ENCODE data around the gene MAMDC4.
"Not testable (repeated sequence)": the region's sequence is repeated elsewhere in the genome, so short reads cannot be mapped to it uniquely, and the experiment has no call there.

Gene MAMDC4

DNA sequence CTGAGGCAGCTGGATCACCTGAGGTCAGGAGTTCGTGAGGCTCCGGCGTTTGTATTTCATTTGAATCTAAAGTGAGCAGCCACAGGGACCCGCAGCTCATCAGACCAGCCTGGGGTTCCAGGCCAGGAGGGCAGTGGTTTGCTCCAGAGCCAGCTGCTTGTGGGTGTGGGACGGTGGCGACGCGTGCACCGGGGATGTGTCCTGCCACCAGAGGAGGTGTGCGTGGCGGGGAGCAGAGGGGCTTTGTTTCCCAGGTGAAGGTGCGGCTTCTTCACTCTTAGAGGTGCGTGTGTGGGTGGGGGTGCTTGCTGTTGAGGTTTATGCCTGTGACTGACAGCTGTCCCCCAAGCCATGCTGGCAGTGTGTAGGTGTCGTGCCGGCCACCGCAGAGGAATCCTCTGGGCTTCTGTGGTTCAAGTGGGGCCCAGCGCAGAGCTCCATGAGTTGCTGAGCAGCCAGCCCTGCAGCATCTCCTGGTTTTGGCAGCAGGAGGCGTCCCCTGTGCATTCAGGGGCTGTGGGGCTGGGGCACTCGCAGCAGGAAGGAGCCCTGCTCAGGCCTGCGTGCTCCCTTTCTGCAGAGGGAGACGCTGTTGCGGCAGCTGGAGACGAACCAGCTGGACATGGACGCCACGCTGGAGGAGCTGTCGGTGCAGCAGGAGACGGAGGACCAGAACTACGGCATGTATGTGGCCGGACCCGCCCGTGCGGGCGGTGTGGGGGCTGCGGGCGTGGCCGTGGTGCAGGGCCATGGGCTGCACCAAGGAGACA, 16.8 kb upstream of the MAMDC4 start:
- peaks cover 12% of the 10 kb centered on the region; the same call in 1 of the 2 replicates for H3K36me3 ChIP-seq (ENCODE audit: insufficient read depth, low read length)
- no peaks in the 10 kb centered on the region for H3K79me2 ChIP-seq (ENCODE audit: insufficient read depth, low read length)

DNA sequence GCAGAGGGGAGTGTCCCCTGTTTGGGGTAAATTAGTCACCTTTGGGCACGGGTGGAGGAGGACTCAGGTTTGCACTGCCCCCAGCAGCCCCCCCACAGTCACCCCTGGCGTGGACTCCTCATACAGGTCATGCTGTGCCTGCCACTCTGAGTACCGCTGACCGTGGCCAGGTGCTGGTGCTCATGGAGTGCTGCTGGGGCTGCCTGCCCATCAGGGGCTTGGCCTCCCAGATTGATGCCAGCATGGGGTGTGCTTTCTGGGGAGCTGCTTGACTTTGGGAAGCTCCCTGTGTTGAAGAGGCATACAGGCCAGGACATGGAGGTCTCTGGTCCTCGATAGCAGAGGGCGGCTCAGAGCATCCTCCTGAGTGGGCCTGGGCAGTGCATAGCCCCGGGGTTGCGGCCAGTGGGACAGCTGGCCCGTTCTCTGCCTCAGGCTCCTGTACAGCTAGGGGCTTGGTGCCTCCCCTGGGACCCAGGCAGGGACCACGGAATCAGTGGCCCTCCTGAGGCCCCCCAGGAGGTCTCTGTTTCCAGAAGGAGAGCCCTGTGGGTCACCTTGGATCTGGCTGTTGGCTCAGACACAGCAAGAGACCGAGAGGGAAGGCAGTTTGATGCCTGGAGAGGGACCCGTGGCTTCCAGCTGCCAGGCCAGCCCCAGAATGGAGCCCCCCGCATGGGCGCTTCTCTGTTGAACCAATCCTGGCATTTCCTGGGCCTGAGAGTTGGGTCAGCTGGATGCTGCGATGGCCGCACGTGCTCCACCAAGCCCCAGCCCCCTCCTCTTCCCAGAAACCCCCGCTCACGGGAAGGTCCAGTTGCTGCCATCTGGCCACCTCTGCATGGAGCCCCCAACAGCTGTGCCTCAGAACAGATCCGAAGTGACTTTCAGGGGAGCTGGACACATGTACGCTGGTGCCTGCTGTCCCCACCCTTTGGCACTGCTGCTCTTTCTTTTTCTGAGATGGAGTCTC, 15.9 kb upstream of the MAMDC4 start:
- H3K4me3 ChIP-seq (ENCODE audit: low read length, poor library complexity, severe bottlenecking): no peak overlapping the region
- no peaks in the 10 kb centered on the region for H4K20me1 ChIP-seq (ENCODE audit: insufficient read depth, low read length, poor library complexity, severe bottlenecking)
- H3K9me2 ChIP-seq (replicated peaks; ENCODE audit: low read depth, low read length): no peaks in the 10 kb centered on the region
- no peak for TF ChIP-seq EZH2phosphoT487 (IDR thresholded peaks at IDR 0.05; ENCODE audit: borderline replicate concordance)
- TF ChIP-seq, protein P1, sequence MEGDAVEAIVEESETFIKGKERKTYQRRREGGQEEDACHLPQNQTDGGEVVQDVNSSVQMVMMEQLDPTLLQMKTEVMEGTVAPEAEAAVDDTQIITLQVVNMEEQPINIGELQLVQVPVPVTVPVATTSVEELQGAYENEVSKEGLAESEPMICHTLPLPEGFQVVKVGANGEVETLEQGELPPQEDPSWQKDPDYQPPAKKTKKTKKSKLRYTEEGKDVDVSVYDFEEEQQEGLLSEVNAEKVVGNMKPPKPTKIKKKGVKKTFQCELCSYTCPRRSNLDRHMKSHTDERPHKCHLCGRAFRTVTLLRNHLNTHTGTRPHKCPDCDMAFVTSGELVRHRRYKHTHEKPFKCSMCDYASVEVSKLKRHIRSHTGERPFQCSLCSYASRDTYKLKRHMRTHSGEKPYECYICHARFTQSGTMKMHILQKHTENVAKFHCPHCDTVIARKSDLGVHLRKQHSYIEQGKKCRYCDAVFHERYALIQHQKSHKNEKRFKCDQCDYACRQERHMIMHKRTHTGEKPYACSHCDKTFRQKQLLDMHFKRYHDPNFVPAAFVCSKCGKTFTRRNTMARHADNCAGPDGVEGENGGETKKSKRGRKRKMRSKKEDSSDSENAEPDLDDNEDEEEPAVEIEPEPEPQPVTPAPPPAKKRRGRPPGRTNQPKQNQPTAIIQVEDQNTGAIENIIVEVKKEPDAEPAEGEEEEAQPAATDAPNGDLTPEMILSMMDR (conservative IDR thresholded peaks at IDR 0.05; ENCODE audit: low read length): no peak
- no peaks in the 10 kb centered on the region for H3K9me3 ChIP-seq (ENCODE audit: insufficient read depth, low read depth, low read length)
- H3K4me1 ChIP-seq (ENCODE audit: insufficient read depth, low read length, poor library complexity, severe bottlenecking): no peaks in the 10 kb centered on the region
- no peak overlapping the region for H3K9ac ChIP-seq (ENCODE audit: low read depth, low read length, poor library complexity, severe bottlenecking)
- peaks cover 8% of the 10 kb centered on the region; the same call in 1 of the 2 replicates for H3K36me3 ChIP-seq (ENCODE audit: insufficient read depth, low read length)
- H3K27me3 ChIP-seq (ENCODE audit: insufficient read depth, low read length, poor library complexity, severe bottlenecking): no peaks in the 10 kb centered on the region
- H3K4me2 ChIP-seq (ENCODE audit: low read depth, low read length, poor library complexity, severe bottlenecking): no peak overlapping the region
- no peaks in the 10 kb centered on the region for H3K79me2 ChIP-seq (ENCODE audit: insufficient read depth, low read length)
- H3F3A ChIP-seq (ENCODE audit: low read depth): no peaks in the 10 kb centered on the region
- H2AFZ ChIP-seq (ENCODE audit: low read length): no peak overlapping the region

More for the DNA sequence above, 16.8 kb upstream of the MAMDC4 start:
- no peak overlapping the region for H3K9ac ChIP-seq (ENCODE audit: low read depth, low read length, poor library complexity, severe bottlenecking)
- no peaks in the 10 kb centered on the region for H4K20me1 ChIP-seq (ENCODE audit: insufficient read depth, low read length, poor library complexity, severe bottlenecking)
- H3K27me3 ChIP-seq (ENCODE audit: insufficient read depth, low read length, poor library complexity, severe bottlenecking): no peaks in the 10 kb centered on the region
- no peaks in the 10 kb centered on the region for H3K9me2 ChIP-seq (replicated peaks; ENCODE audit: low read depth, low read length)
- no peaks in the 10 kb centered on the region for H3K4me1 ChIP-seq (ENCODE audit: insufficient read depth, low read length, poor library complexity, severe bottlenecking)
- no peak overlapping the region for H2AFZ ChIP-seq (ENCODE audit: low read length)
- H3F3A ChIP-seq (ENCODE audit: low read depth): no peaks in the 10 kb centered on the region
- H3K4me3 ChIP-seq (ENCODE audit: low read length, poor library complexity, severe bottlenecking): no peak overlapping the region
- H3K9me3 ChIP-seq (ENCODE audit: insufficient read depth, low read depth, low read length): no peaks in the 10 kb centered on the region
- TF ChIP-seq EZH2phosphoT487 (IDR thresholded peaks at IDR 0.05; ENCODE audit: borderline replicate concordance): no peak
- TF ChIP-seq, protein P1 (conservative IDR thresholded peaks at IDR 0.05; ENCODE audit: low read length): no peak
- no peak overlapping the region for H3K4me2 ChIP-seq (ENCODE audit: low read depth, low read length, poor library complexity, severe bottlenecking)

DNA sequence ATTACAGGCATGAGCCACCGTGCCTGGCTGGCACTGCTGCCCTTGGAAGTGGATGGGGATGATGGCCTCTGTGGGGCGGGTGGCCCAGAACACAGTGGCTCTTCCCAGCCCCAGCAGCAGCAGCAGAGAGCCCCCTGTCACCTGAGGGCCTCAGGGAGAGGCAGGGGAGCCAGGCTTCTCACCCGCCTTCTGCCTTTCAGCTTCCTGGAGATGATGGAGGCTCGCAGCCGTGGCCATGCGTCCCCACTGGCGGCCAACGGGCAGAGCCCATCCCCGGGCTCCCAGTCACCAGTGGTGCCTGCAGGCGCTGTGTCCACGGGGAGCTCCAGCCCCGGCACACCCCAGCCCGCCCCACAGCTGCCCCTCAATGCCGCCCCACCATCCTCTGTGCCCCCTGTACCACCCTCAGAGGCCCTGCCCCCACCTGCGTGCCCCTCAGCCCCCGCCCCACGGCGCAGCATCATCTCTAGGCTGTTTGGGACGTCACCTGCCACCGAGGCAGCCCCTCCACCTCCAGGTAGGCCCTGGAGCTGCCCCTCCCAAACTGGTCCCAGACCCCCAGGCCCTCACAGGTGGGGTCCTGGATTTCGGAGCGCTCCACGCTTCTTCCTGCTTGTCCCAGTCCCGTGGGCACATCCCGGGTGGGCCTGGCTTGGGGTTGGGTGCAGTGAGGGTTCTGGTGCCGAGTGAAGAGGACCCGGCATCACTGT, 14.8 kb upstream of the MAMDC4 start:
- Histone ChIP-seq H3K79me2 (ENCODE audit: insufficient read depth, low read length) (no peaks in the 10 kb centered on the region), H3K9me3 (ENCODE audit: insufficient read depth, low read depth, low read length) (no peaks in the 10 kb centered on the region), H3K4me2 (ENCODE audit: low read depth, low read length, poor library complexity, severe bottlenecking) (no peak overlapping the region), H3F3A (ENCODE audit: low read depth) (no peaks in the 10 kb centered on the region), H4K20me1 (ENCODE audit: insufficient read depth, low read length, poor library complexity, severe bottlenecking) (peaks cover 4% of the 10 kb centered on the region), H3K9me2 (replicated peaks; ENCODE audit: low read depth, low read length) (no peaks in the 10 kb centered on the region), H2AFZ (ENCODE audit: low read length) (no peak overlapping the region), H3K36me3 (ENCODE audit: insufficient read depth, low read length) (peaks cover 5% of the 10 kb centered on the region; the same call in 1 of the 2 replicates), H3K9ac (ENCODE audit: low read depth, low read length, poor library complexity, severe bottlenecking) (no peak overlapping the region), H3K4me1 (ENCODE audit: insufficient read depth, low read length, poor library complexity, severe bottlenecking) (peaks cover 6% of the 10 kb centered on the region), H3K27me3 (ENCODE audit: insufficient read depth, low read length, poor library complexity, severe bottlenecking) (no peaks in the 10 kb centered on the region), H3K4me3 (ENCODE audit: low read length, poor library complexity, severe bottlenecking) (no peak overlapping the region)
- TF ChIP-seq EZH2phosphoT487 (IDR thresholded peaks at IDR 0.05; ENCODE audit: borderline replicate concordance): no peak
- TF ChIP-seq, protein P1 (conservative IDR thresholded peaks at IDR 0.05; ENCODE audit: low read length): no peak

- not testable (repeated sequence) for H3F3A ChIP-seq (ENCODE audit: low read depth); H3K9me3 ChIP-seq (ENCODE audit: insufficient read depth, low read depth, low read length); H3K4me3 ChIP-seq (ENCODE audit: low read length, poor library complexity, severe bottlenecking); H3K4me2 ChIP-seq (ENCODE audit: low read depth, low read length, poor library complexity, severe bottlenecking); H3K79me2 ChIP-seq (ENCODE audit: insufficient read depth, low read length); H3K9ac ChIP-seq (ENCODE audit: low read depth, low read length, poor library complexity, severe bottlenecking); H3K27me3 ChIP-seq (ENCODE audit: insufficient read depth, low read length, poor library complexity, severe bottlenecking); H4K20me1 ChIP-seq (ENCODE audit: insufficient read depth, low read length, poor library complexity, severe bottlenecking); H3K36me3 ChIP-seq (ENCODE audit: insufficient read depth, low read length); H3K4me1 ChIP-seq (ENCODE audit: insufficient read depth, low read length, poor library complexity, severe bottlenecking); H2AFZ ChIP-seq (ENCODE audit: low read length); H3K9me2 ChIP-seq (replicated peaks; ENCODE audit: low read depth, low read length)
These were observed 14.3 kb upstream of the MAMDC4 start for GRCh38 chr9:136837856-136838277.
